Stimulated activated CD4-positive, alpha-beta T cell treated with anti-CD3 and anti-CD28 coated beads, Interleukin-4, amount 100 ng/mL, for 48 hours (primary cell): Measurements from ENCODE around the gene PUS1.

Source experiments
- DNase-seq, 2 donors: peaks; one replicate each; pipeline ENCODE4 v3.0.0-alpha.2; 2020; ENCODE audit warnings: low read depth in 2 of 2

PUS1 gene

GRCh38 chr12:131915823-131916222 lies 13.3 kb upstream of the PUS1 start:
- DNase-seq, result no peak

- DNase-seq, result no peak
These were observed 12.6 kb upstream of the PUS1 start for GRCh38 chr12:131916306-131917138.

GRCh38 chr12:131917139-131917710 lies 11.9 kb upstream of the PUS1 start:
- no peak for DNase-seq

GRCh38 chr12:131917711-131918306 lies 11.3 kb upstream of the PUS1 start:
- no peak for DNase-seq

- DNase-seq, result no peak
These were observed 10.6 kb upstream of the PUS1 start for GRCh38 chr12:131918311-131919050.

- DNase-seq, result no peak
These were observed 10.1 kb upstream of the PUS1 start for GRCh38 chr12:131919051-131919347.

- no peak for DNase-seq
These were observed 9.5 kb upstream of the PUS1 start for GRCh38 chr12:131919366-131920156.

- no peak for DNase-seq
These were observed 8.9 kb upstream of the PUS1 start for GRCh38 chr12:131920157-131920508.

GRCh38 chr12:131920902-131921840 lies 7.9 kb upstream of the PUS1 start:
- DNase-seq, result no peak

- DNase-seq, result no peak
These were observed 7.0 kb upstream of the PUS1 start for GRCh38 chr12:131921866-131922769.

GRCh38 chr12:131922772-131923171 lies 6.3 kb upstream of the PUS1 start:
- DNase-seq, result no peak

GRCh38 chr12:131923260-131923659 lies 5.8 kb upstream of the PUS1 start:
- no peak for DNase-seq

GRCh38 chr12:131927110-131928079 lies 1.7 kb upstream of the PUS1 start:
- no peak for DNase-seq

GRCh38 chr12:131928080-131928710 lies 881 bp upstream of the PUS1 start:
- no peak for DNase-seq

GRCh38 chr12:131929581-131930456 lies 743 bp downstream of the PUS1 start:
- no peak for DNase-seq

- no peak for DNase-seq
These were observed 1.4 kb downstream of the PUS1 start for GRCh38 chr12:131930510-131930909.

GRCh38 chr12:131933387-131933786 lies 4.3 kb downstream of the PUS1 start:
- DNase-seq, result no peak
